Stomach (tissue), 9 donors: ENCODE results near the gene UMOD. TPM values are rescaled to one million over a fixed set of nuclear protein-coding genes. Genes with fewer than 3 reads are reported as not detected.

Experiments used
- DNase-seq, 2 donors: peaks; one replicate each; pipeline versions ENCODE4 v3.0.0 to v3.0.0-alpha.2; 2013 to 2019
- H3K27ac ChIP-seq, 5 donors: fragments of 200-600 bp in 4 of 5; sonication (generic) in 4 of 5; one replicate each; pipeline ENCODE4 v1.5.1; 2013 to 2019; ENCODE audit warnings: mild to moderate bottlenecking in 1 of 5, moderate library complexity in 1 of 5
- H3K27me3 ChIP-seq, 3 donors: fragments of 200-600 bp; sonication (generic); one replicate each; pipeline ENCODE4 v1.5.1; 2017 to 2019; ENCODE audit warnings: mixed run types in 1 of 3
- H3K36me3 ChIP-seq, 4 donors: fragments of 200-600 bp; sonication (generic); 1 replicate in 3 of 4; 2 replicates in 1 of 4; pipeline ENCODE4 v1.5.1; 2016 to 2019
- H3K4me1 ChIP-seq, 4 donors: fragments of 200-600 bp; sonication (generic); one replicate each; pipeline ENCODE4 v1.5.1; 2016 to 2019
- H3K4me3 ChIP-seq, 4 donors: fragments of 200-600 bp; sonication (generic) in 3 of 4; one replicate each; pipeline ENCODE4 v1.5.1; 2016 to 2019; ENCODE audit warnings: mild to moderate bottlenecking in 1 of 4
- H3K9me3 ChIP-seq, 4 donors: fragments of 200-600 bp; sonication (generic); one replicate each; pipeline ENCODE4 v1.5.1; 2016 to 2019
- CTCF ChIP-seq, 7 experiments: fragments of 450-650 bp in 4 of 7; fragments of 200-600 bp in 3 of 7; sonication (generic) in 3 of 7; IDR thresholded peaks; one replicate each; pipeline ENCODE4 v1.5.1; 2016 to 2019; ENCODE audit warnings: antibody characterized with exemption in 7 of 7, control low read depth in 2 of 7, mild to moderate bottlenecking in 1 of 7
- EP300 ChIP-seq: sonication (generic); formaldehyde crosslinking; IDR thresholded peaks from one replicate; pipeline ENCODE4 v1.6.1; 2017; ENCODE audit warnings: antibody characterized with exemption
- POLR2A ChIP-seq, 4 donors: fragments of 450-650 bp; IDR thresholded peaks; one replicate each; pipeline ENCODE4 v1.6.1; 2016; ENCODE audit warnings: antibody characterized with exemption in 4 of 4, control low read depth in 2 of 4, mild to moderate bottlenecking in 1 of 4, moderate library complexity in 1 of 4
- POLR2AphosphoS5 ChIP-seq, 3 donors: sonication (generic); formaldehyde crosslinking; IDR thresholded peaks; one replicate each; pipeline ENCODE4 v1.6.1; 2016; ENCODE audit warnings: antibody characterized with exemption in 3 of 3
- WGBS, 5 donors: extraction: QIAGEN DNeasy Blood & Tissue Kit in 3 of 5; methylation state at CpG; one replicate each; pipeline versions ENCODE4 v1.1.5 to v1.1.7; 2013 to 2018; 5-methylcytosine and 5-hydroxymethylcytosine counted together
- intact Hi-C: fragments of 100-400 bp; cut with DNase I; formaldehyde crosslinking; loops from one replicate; pipeline ENCODE4 v1.15.1; 2023; ENCODE audit warnings: low total_unique reads
- polyA plus RNA-seq, 3 donors: library from polyadenylated mRNA; stranded (reverse); fragments of 200-250 nt; gene quantifications; one replicate each; pipeline ENCODE4 v1.2.3, GENCODE V29; 2013
- total RNA-seq, 5 donors: library from RNA; depleted of rRNA; stranded (reverse); fragments of >200 nt; gene quantifications; one replicate each; pipeline versions ENCODE4 v1.1.0 to v1.2.3, GENCODE V29; 2014 to 2016
- donor health status: healthy with polysubstance abuse.
- donor health status: Bipolar disorder and iron deficiency.
- donor health status: healthy.

Gene UMOD
- total and polyA plus RNA-seq, 8 donors, result 0.25 to 3.0 (median 0.53) TPM; not detected in 3

GRCh38 chr16:20332411-20332810 lies 20.1 kb downstream of the UMOD start:
- Histone ChIP-seq H3K36me3 (no peaks in the 10 kb centered on the region), H3K4me3 (no peak overlapping the region), H3K4me1 (peaks cover 0 to 3% (median 0%) of the 10 kb centered on the region in 4 donors), H3K27ac (no peak overlapping the region), H3K9me3 (no peaks in the 10 kb centered on the region), H3K27me3 (peaks cover 0 to 9% (median 0%) of the 10 kb centered on the region in 3 donors)
- intact Hi-C loops, result no loop called here
- WGBS, 5 donors, result 83 to 92% (median 87%) methylated on average over 8 of the region's 8 CpGs
- DNase-seq, result no peak
- no peak for TF ChIP-seq EP300
- no peak for TF ChIP-seq POLR2AphosphoS5 (IDR thresholded peaks at IDR 0.05)
- TF ChIP-seq POLR2A (IDR thresholded peaks at IDR 0.05), result no peak
- TF ChIP-seq CTCF (IDR thresholded peaks at IDR 0.05), result no peak

GRCh38 chr16:20331635-20332034 lies 20.9 kb downstream of the UMOD start:
- TF ChIP-seq POLR2A (IDR thresholded peaks at IDR 0.05) (no peak), POLR2AphosphoS5 (IDR thresholded peaks at IDR 0.05) (no peak), CTCF (IDR thresholded peaks at IDR 0.05) (no peak), EP300 (no peak)
- intact Hi-C loops, result no loop called here
- Histone ChIP-seq H3K27ac (no peak overlapping the region), H3K4me3 (no peak overlapping the region), H3K4me1 (peaks cover 0 to 9% (median 7%) of the 10 kb centered on the region in 4 donors), H3K9me3 (no peaks in the 10 kb centered on the region), H3K27me3 (peaks cover 0 to 9% (median 0%) of the 10 kb centered on the region in 3 donors), H3K36me3 (no peaks in the 10 kb centered on the region)
- DNase-seq, result no peak
- 78 to 91% (median 87%) methylated on average over 5 of the region's 5 CpGs for WGBS, 5 donors

GRCh38 chr16:20329392-20330138 lies 22.9 kb downstream of the UMOD start:
- H3K27ac ChIP-seq, result no peak overlapping the region
- H3K4me1 ChIP-seq, result peaks cover 0 to 15% (median 10%) of the 10 kb centered on the region in 4 donors
- H3K4me3 ChIP-seq, result no peak overlapping the region
- 75 to 86% (median 82%) methylated on average over 5 of the region's 5 CpGs for WGBS, 5 donors
- no peaks in the 10 kb centered on the region for H3K36me3 ChIP-seq
- no peak for TF ChIP-seq POLR2AphosphoS5 (IDR thresholded peaks at IDR 0.05)
- no peak for TF ChIP-seq EP300
- TF ChIP-seq POLR2A (IDR thresholded peaks at IDR 0.05), result no peak
- no peak for TF ChIP-seq CTCF (IDR thresholded peaks at IDR 0.05)
- DNase-seq, result no peak
- H3K27me3 ChIP-seq, result peaks cover 0 to 4% (median 0%) of the 10 kb centered on the region in 3 donors
- no peaks in the 10 kb centered on the region for H3K9me3 ChIP-seq
- intact Hi-C loops, result no loop called here

- WGBS, 5 donors, result 47 to 67% (median 56%) methylated on average over 7 of the region's 7 CpGs
- Histone ChIP-seq H3K27me3 (peaks cover 0 to 4% (median 0%) of the 10 kb centered on the region in 3 donors), H3K9me3 (no peaks in the 10 kb centered on the region), H3K4me1 (peaks cover 0 to 15% (median 10%) of the 10 kb centered on the region in 4 donors), H3K27ac (peak within 1 kb of the TSS in 3 of 5 donors; percentile 28 to 54 (median 33)), H3K4me3 (no peak within 1 kb of the TSS), H3K36me3 (no peaks in the 10 kb centered on the region)
- TF ChIP-seq POLR2A (IDR thresholded peaks at IDR 0.05) (no peak), EP300 (no peak), POLR2AphosphoS5 (IDR thresholded peaks at IDR 0.05) (peak in 2 of 3 donors; percentile 7 to 14), CTCF (IDR thresholded peaks at IDR 0.05) (no peak)
- intact Hi-C loops, result no loop called here
- peak; percentile 36 to 50 for DNase-seq
These were observed 25.0 kb downstream of the UMOD start, which contains the start of gene GP2 for GRCh38 chr16:20327444-20328041. Gene GP2, minus strand, starts transcription at chr16:20327513. Its CDS starts 1,082 bp downstream, at chr16:20326431.
